A673 (cell line): Measurements from ENCODE around the gene GUK1.

Source experiments
- EZH2 ChIP-seq: fragments of 200-600 bp; sonication (generic); IDR thresholded peaks from 2 replicates; pipeline ENCODE4 v1.6.1; 2017; ENCODE audit warnings: borderline replicate concordance, low read depth, mild to moderate bottlenecking, mixed read lengths, antibody characterized with exemption, low read length; ENCODE audit not compliant: poor library complexity, severe bottlenecking
- TF ChIP-seq, protein P1 (sequence below): fragments of 300-800, 200-600 bp; sonication (generic); conservative IDR thresholded peaks from 2 replicates; pipeline ENCODE4 v1.5.1; 2017; ENCODE audit warnings: low read depth, mild to moderate bottlenecking, antibody characterized with exemption, low read length, moderate library complexity, mixed read lengths

GRCh38 chr1:228163007-228163753 lies 23.1 kb downstream of the GUK1 start:
- TF ChIP-seq, protein P1, sequence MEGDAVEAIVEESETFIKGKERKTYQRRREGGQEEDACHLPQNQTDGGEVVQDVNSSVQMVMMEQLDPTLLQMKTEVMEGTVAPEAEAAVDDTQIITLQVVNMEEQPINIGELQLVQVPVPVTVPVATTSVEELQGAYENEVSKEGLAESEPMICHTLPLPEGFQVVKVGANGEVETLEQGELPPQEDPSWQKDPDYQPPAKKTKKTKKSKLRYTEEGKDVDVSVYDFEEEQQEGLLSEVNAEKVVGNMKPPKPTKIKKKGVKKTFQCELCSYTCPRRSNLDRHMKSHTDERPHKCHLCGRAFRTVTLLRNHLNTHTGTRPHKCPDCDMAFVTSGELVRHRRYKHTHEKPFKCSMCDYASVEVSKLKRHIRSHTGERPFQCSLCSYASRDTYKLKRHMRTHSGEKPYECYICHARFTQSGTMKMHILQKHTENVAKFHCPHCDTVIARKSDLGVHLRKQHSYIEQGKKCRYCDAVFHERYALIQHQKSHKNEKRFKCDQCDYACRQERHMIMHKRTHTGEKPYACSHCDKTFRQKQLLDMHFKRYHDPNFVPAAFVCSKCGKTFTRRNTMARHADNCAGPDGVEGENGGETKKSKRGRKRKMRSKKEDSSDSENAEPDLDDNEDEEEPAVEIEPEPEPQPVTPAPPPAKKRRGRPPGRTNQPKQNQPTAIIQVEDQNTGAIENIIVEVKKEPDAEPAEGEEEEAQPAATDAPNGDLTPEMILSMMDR, result no peak
- TF ChIP-seq EZH2, result no peak
